NOMO-1 treated with dmso at 0.1 percent for 144 hours (cell line): Measurements from ENCODE around the gene SPATA31E1.

Experiments
- DNase-seq: peaks from one replicate; lab custom pipeline; 2025; ENCODE audit not compliant: unreplicated experiment; lab: John Stamatoyannopoulos, UW

The SPATA31E1 gene

GRCh38 chr9:87862536-87863268 lies 20.0 kb upstream of the SPATA31E1 start:
- DNase-seq = no peak

DNA sequence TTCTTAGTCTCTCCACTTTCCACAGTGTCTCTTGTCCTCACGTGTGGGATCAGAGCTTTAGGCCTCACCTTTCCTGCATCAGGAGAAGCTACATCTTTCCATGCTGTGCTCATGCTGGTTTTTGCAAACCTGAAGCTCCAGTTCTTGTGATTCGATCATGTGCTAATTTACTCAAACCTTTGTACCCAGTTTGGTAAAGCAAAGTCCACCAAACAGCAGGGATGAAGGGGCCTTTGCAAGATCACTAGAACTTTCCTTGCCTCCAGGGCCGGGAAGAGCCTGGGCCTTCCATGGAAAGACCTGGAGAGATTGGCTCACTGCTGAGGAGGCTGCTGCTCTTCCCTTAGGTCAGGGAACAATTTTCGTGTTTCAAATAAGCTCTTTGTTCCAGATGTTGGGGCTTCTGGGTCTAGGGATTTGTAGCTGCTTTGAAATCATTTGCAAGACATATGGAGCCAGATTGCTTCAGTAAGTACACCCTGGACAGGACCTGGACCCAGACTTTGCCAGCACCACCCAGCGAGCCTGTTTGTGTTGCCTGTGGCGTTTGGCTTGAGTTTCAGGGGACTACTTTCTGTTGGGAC lies 18.7 kb upstream of the SPATA31E1 start:
- DNase-seq = no peak

GRCh38 chr9:87864915-87865314 lies 17.8 kb upstream of the SPATA31E1 start:
- no peak for DNase-seq

- no peak for DNase-seq
Observed at GRCh38 chr9:87865626-87866025, 17.1 kb upstream of the SPATA31E1 start.

DNA sequence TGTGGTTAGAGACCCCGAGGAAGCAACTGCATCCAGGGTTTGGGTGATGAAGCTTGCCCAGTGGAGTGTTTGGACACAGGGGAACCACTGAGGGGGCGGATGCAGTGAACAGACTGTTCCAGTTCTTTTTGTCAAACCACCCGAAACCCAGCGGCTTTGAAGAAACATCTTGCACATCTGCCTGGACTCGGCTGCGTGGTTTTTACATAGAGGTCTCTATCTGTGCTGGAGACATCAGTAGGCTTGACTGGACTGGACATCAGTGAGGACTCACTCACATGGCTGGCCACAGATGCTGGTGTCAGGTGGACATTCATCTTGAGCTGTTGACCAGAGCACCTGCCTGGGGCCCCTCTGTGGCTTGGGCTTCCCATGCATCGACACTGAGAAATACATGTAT lies 15.3 kb upstream of the SPATA31E1 start:
- DNase-seq = no peak

- DNase-seq = no peak
Observed at GRCh38 chr9:87868175-87868574, 14.5 kb upstream of the SPATA31E1 start.

- no peak for DNase-seq
Observed at GRCh38 chr9:87868635-87869034, 14.0 kb upstream of the SPATA31E1 start.

DNA sequence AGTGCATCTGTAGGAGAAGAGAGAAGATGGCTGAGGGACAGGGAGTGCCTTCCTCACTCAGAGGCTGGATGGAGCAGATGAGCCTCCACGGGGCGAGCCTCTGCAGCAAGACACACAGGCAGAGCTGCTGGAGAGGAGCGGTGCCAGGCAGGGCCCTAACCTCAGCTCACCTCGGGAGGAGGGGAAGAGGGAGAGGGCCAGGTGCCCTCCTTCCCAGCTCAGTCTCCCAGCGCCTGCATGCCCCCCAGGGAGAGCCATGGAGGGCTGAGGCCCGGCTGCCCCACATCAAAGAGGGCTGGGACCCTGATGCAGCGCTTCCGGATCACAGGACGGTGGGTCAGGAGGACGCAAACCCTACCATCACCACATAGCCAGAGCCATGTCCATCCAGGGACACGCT lies 13.6 kb upstream of the SPATA31E1 start:
- DNase-seq = no peak

- no peak for DNase-seq
Observed at GRCh38 chr9:87871425-87872078, 11.1 kb upstream of the SPATA31E1 start.

GRCh38 chr9:87872079-87872624 lies 10.5 kb upstream of the SPATA31E1 start:
- DNase-seq = no peak

DNA sequence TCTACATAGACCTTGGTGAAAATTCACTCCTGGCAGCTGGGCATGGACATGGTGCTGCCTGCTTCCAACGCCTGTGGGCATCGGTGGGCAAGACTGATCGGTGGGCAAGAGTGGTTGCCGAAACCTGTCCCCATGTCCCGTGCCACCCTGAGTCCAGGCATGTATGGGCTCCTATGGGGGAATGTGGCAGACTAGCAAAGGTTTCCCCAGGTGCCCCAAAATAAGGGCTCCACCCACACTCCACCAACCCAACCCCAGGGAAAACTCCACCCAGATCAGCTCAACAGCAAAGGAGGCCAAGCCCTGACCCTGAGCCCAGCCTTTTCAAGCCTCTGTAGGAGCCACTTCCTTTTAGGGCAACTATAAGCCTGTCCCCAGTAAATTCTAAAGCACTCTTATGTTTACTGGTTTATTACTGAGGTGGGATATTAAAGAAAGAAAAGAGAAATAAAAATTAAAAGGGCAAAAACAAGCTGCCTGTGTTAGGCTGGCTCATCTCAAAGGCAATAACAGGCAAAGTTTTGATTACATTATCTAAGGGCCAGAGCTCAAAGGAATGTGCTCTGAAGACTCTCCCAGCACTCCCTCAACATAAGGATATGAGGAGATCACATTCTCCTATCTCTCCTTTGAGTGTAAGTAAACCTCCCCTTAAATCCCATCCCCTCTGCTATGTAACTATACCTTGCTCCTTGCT lies 8.9 kb upstream of the SPATA31E1 start:
- no peak for DNase-seq

GRCh38 chr9:87874304-87874623 lies 8.4 kb upstream of the SPATA31E1 start:
- no peak for DNase-seq

DNA sequence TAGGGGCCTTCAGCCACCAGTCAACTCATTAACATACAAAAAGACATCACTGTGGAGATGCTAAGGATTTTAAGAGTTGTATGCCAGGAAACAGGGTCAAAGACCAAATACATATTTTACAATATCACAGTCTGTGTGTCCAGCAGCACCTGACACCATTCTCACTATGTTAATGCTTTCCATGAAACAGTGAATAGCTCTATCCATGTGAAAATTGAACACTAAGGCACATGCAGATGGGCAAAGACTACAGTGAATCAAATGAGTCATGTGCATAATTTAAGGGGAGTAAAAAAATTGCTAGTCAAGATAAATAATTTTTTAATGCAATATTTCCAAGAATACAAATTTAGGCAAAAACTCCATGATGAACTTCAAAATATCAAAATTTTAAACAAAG lies 7.6 kb upstream of the SPATA31E1 start:
- no peak for DNase-seq

DNA sequence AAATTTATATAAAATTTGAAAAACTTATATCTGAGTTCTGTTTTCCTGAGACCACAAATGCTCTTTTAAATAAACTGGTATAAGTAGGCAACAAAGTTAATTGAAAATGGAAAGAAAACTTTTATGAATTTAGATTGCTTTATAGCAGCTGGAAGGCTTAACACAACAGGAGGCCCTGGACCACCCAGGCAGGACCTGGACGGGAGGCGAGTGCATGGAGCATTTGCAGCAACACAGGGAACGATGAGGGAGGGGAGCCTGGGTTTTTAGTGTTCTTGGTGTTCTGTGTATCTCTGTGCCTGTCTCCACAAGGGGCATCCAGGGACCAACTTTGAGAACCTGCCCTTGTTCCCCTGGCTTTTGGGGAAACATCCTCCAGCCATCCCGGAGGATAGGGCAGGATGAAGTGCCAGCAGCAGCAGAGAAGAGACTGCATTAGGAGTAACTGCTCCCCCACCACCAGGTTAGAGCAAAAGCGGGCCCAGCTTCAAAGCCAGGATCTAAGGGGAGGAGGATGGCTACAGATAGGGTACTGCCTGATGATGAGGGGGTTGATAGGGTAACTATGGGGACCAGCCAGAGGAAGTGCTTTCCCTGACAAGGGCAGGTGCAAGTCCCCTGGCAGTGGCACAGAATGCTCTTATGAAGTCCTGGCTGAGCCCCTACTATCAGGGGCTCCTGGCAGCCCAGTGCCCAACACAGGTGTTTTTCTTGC lies 6.7 kb upstream of the SPATA31E1 start:
- no peak for DNase-seq

DNA sequence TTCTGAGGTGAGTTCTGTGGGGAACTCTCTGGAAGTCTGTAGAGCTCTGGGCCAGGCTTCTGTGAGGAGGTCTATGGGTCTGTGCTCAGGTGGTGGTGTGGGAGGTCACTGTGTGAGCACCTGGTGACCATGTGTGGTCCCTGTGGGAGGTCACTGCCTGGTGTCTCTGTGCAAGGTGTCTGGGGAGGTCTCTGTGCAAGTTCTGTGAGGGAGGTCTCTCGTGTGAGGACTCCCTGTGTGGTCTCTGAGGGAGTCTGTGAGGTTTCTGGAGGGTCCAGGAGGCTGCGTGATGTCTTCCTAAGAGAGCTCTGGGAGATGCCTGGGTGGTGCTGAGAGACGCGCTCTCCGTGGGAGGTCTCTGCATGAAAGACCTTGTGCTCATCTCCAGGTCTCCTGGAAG lies 6.0 kb upstream of the SPATA31E1 start:
- DNase-seq = no peak

- no peak for DNase-seq
Observed at GRCh38 chr9:87878989-87879511, 3.6 kb upstream of the SPATA31E1 start.

- no peak for DNase-seq
Observed at GRCh38 chr9:87880116-87880515, 2.6 kb upstream of the SPATA31E1 start.

GRCh38 chr9:87880683-87881082 lies 2.0 kb upstream of the SPATA31E1 start:
- no peak for DNase-seq

- no peak for DNase-seq
Observed at GRCh38 chr9:87883274-87883673, 597 bp downstream of the SPATA31E1 start.

DNA sequence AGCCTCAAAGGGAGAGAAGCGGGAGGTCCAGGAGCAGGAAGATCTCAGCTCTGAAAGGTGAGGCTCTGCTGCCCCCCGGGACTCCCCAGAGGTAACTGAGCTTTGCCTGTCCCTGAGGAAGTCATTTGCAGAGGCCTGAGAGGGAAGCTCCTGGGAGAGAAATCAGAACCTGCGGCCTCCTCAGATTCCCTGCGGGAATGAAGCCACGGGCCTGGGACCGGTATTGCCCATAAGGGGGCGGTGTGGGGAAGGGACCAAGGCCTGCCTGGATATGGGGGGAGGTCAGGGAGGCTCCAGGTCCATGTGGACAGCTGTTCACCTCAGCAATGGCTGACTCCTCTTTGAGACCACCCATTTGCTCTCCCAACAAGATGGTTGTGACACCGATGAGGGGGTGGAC lies 1.3 kb downstream of the SPATA31E1 start:
- no peak for DNase-seq
